K562 (cell line): ENCODE measurements around the gene AGFG2. TPM values are rescaled to one million over a fixed set of nuclear protein-coding genes. Genes with fewer than 3 reads are reported as not detected.

Experiments used
- ATAC-seq: fragments of 200-7000 bp; cut with Tn5 transposase; 3 replicates; pipeline ENCODE4 v1.9.1; 2020; ENCODE audit warnings: moderate library complexity
- BruUV-seq: library from RNA; stranded (reverse); fragments of 400-500 nt; replicated peaks from 2 replicates; lab custom pipeline; 2021; lab: Mats Ljungman, UMichigan
- CTCF ChIA-PET: fragments of 300-600 bp; formaldehyde crosslinking; extraction: SDS; loops from one replicate; lab custom pipeline; 2021; ENCODE audit warnings: low intra/inter-chr PET ratio; lab: Yijun Ruan, JAX
- POLR2A ChIA-PET: fragments of 300-600, 350-650 bp; sonication (Branson Sonifier 250); formaldehyde crosslinking; extraction: SDS; loops from one replicate; lab custom pipeline; 2021; ENCODE audit warnings: antibody characterized with exemption, inconsistent platforms; lab: Yijun Ruan, JAX
- DNase-seq, 4 experiments: peaks; one replicate each; pipeline versions ENCODE4 v3.0.0 to v3.0.0-alpha.2; 2011 to 2018; ENCODE audit warnings: low spot score in 3 of 4, mixed read lengths in 3 of 4; ENCODE audit errors: extremely low read depth in 1 of 4
- FAIRE-seq: peaks from 2 replicates; lab custom pipeline; 2011; peaks lifted over from hg19 to GRCh38; lab: Jason Lieb, UNC
- H2AFZ ChIP-seq: 2 replicates; pipeline ENCODE4 v1.6.0; 2011; ENCODE audit warnings: low read depth, low read length, control low read depth, inconsistent platforms
- H3K27ac ChIP-seq: fragments of 200-600 bp; 3 replicates; pipeline ENCODE4 v1.8.0; 2011; ENCODE audit warnings: low read depth, mild to moderate bottlenecking, control low read depth, inconsistent platforms, low read length, moderate library complexity, mixed read lengths; ENCODE audit errors: extremely low read depth
- H3K27me3 ChIP-seq, 2 experiments: fragments of 300-600 bp in 1 of 2; 2 replicates in 1 of 2; 3 replicates in 1 of 2; pipeline versions ENCODE4 v1.6.0 to v1.8.0; 2011; ENCODE audit warnings: inconsistent platforms in 2 of 2, low read length in 2 of 2, mild to moderate bottlenecking in 1 of 2, mixed read lengths in 1 of 2, moderate library complexity in 1 of 2; ENCODE audit not compliant: control insufficient read depth in 2 of 2, insufficient read depth in 2 of 2
- H3K36me3 ChIP-seq: fragments of 300-600 bp; 3 replicates; pipeline ENCODE4 v1.8.0; 2011; ENCODE audit warnings: mild to moderate bottlenecking, low read length, inconsistent platforms; ENCODE audit not compliant: control insufficient read depth, insufficient read depth
- H3K4me1 ChIP-seq, 2 experiments: fragments of 200-600 bp in 1 of 2; replicated peaks in 1 of 2; 2 replicates in 1 of 2; 3 replicates in 1 of 2; pipeline versions ENCODE4 v1.5.1 to v1.8.0; 2011; ENCODE audit warnings: inconsistent platforms in 2 of 2, low read length in 2 of 2, mild to moderate bottlenecking in 1 of 2, mixed read lengths in 1 of 2, moderate library complexity in 1 of 2; ENCODE audit not compliant: control insufficient read depth in 2 of 2, insufficient read depth in 2 of 2
- H3K4me2 ChIP-seq: 2 replicates; pipeline ENCODE4 v1.6.1; 2011; ENCODE audit warnings: low read length, control low read depth, inconsistent platforms, mixed read lengths; ENCODE audit not compliant: insufficient read depth
- H3K4me3 ChIP-seq: fragments of 200-600 bp; sonication (generic), shearing (Covaris generic); 2 replicates; pipeline ENCODE4 v1.5.1; 2016; ENCODE audit warnings: control low read depth, inconsistent platforms
- H3K79me2 ChIP-seq: fragments of 200-600 bp; 3 replicates; pipeline ENCODE4 v1.8.0; 2011; ENCODE audit warnings: low read length, inconsistent platforms; ENCODE audit not compliant: control insufficient read depth, insufficient read depth
- H3K9ac ChIP-seq, 2 experiments: 2 replicates each; pipeline versions ENCODE4 v1.6.0 to v1.6.1; 2011; ENCODE audit warnings: low read depth in 2 of 2, low read length in 2 of 2, control low read depth in 1 of 2, inconsistent platforms in 1 of 2, mild to moderate bottlenecking in 1 of 2, mixed read lengths in 1 of 2; ENCODE audit not compliant: insufficient read depth in 1 of 2
- H3K9me1 ChIP-seq: one replicate; pipeline ENCODE4 v1.6.0; 2011; ENCODE audit warnings: inconsistent platforms, mild to moderate bottlenecking, low read length, moderate library complexity; ENCODE audit not compliant: control insufficient read depth, insufficient read depth
- H3K9me3 ChIP-seq: replicated peaks from 2 replicates; pipeline ENCODE4 v1.5.1; 2011; ENCODE audit warnings: low read depth, low read length, inconsistent platforms; ENCODE audit not compliant: control insufficient read depth, insufficient read depth
- H4K20me1 ChIP-seq: replicated peaks from 2 replicates; pipeline ENCODE4 v1.6.1; 2011; ENCODE audit warnings: low read length, inconsistent platforms, mixed read lengths; ENCODE audit not compliant: control insufficient read depth, insufficient read depth
- ESRRA ChIP-seq: fragments of 450-650 bp; IDR thresholded peaks from 2 replicates; pipeline ENCODE4 v1.6.1; 2014; ENCODE audit warnings: low read depth, mild to moderate bottlenecking, moderate library complexity, borderline replicate concordance
- NCOA6 ChIP-seq: fragments of 450-650 bp; IDR thresholded peaks from 2 replicates; pipeline ENCODE4 v1.6.1; 2017; ENCODE audit warnings: mild to moderate bottlenecking
- NFRKB ChIP-seq: fragments of 450-650 bp; IDR thresholded peaks from 2 replicates; pipeline ENCODE4 v1.6.1; 2016; ENCODE audit warnings: low read depth
- PHF8 ChIP-seq: fragments of 200-600 bp; sonication (generic); IDR thresholded peaks from 2 replicates; pipeline ENCODE4 v1.6.1; 2012; ENCODE audit warnings: mixed run types, mild to moderate bottlenecking, inconsistent platforms, low read length, moderate library complexity, borderline replicate concordance
- SRSF1 ChIP-seq: fragments of 200-400 bp; formaldehyde crosslinking; IDR thresholded peaks from 2 replicates; pipeline ENCODE4 v1.6.1; 2017; ENCODE audit warnings: mild to moderate bottlenecking, low read depth, low read length, moderate library complexity
- USF1 ChIP-seq: sonication (generic); formaldehyde crosslinking; IDR thresholded peaks from 2 replicates; pipeline ENCODE4 v1.9.0; 2022; ENCODE audit warnings: mild to moderate bottlenecking, missing genetic modification reagents
- XRCC5 ChIP-seq: fragments of 200-400 bp; formaldehyde crosslinking; IDR thresholded peaks from 2 replicates; pipeline ENCODE4 v1.6.1; 2017; ENCODE audit warnings: low read depth, mild to moderate bottlenecking, low read length
- YBX1 ChIP-seq: fragments of 450-650 bp; IDR thresholded peaks from 2 replicates; pipeline ENCODE4 v1.7.1; 2016; ENCODE audit warnings: mild to moderate bottlenecking
- YY1 ChIP-seq, 3 experiments: IDR thresholded peaks; 2 replicates each; pipeline ENCODE4 v1.6.1; 2011; ENCODE audit warnings: low read length in 2 of 3, mild to moderate bottlenecking in 2 of 3, moderate library complexity in 2 of 3, borderline replicate concordance in 1 of 3, control low read depth in 1 of 3, low read depth in 1 of 3; ENCODE audit not compliant: insufficient read depth in 3 of 3, insufficient replicate concordance in 2 of 3, control insufficient read depth in 1 of 3, insufficient read length in 1 of 3; ENCODE audit errors: extremely low read depth in 1 of 3
- ZNF696 ChIP-seq: fragments of 250-450 bp; sonication (Bioruptor Pico); conservative IDR thresholded peaks from 2 replicates; pipeline ENCODE4 v1.4.0; 2020; ENCODE audit warnings: mild to moderate bottlenecking, moderate library complexity
- ZNF766 ChIP-seq: fragments of 200-800 bp; sonication (Bioruptor generic); conservative IDR thresholded peaks from 2 replicates; pipeline ENCODE4 v1.6.1; 2016; ENCODE audit warnings: missing genetic modification characterization, missing compliant biosample characterization
- WGBS: fragments of 100-300 bp; shearing (Covaris generic); methylation state at CpG from one replicate; pipeline ENCODE4 v1.1.6; 2016; ENCODE audit warnings: low coverage, mixed read lengths; ENCODE audit not compliant: insufficient coverage; ENCODE audit errors: missing lambda C conversion rate; 5-methylcytosine and 5-hydroxymethylcytosine counted together
- in situ Hi-C: fragments of 300-500 bp; cut with MboI; formaldehyde crosslinking; loops from 4 replicates; pipeline ENCODE4 v1.15.0; 2018; ENCODE audit warnings: inconsistent platforms, mixed read lengths
- intact Hi-C: fragments of 100-400 bp; cut with micrococcal nuclease; formaldehyde crosslinking; loops from 2 replicates; pipeline ENCODE4 v1.14.2; 2022
- polyA plus RNA-seq, 8 experiments: library from polyadenylated mRNA; depleted of rRNA in 4 of 8; stranded (reverse) in 5 of 8; unstranded in 3 of 8; fragments of >200 nt; fragmentation: Nextera tagmentation in 2 of 8; fragmentation: Illumina TruSeq in 1 of 8; extraction: Ambion mirVana in 2 of 8; extraction: Trizol in 1 of 8; gene quantifications; 2 replicates each; pipeline versions ENCODE4 v1.2.1 to v1.2.3, GENCODE V29; 2011 to 2014; ENCODE audit warnings: inconsistent platforms in 1 of 8, missing spikeins in 1 of 8
- total RNA-seq, 7 experiments: library from RNA; depleted of rRNA in 6 of 7; stranded (reverse); fragments of >200 nt in 6 of 7; fragmentation: Illumina TruSeq in 2 of 7; extraction: Trizol in 2 of 7; gene quantifications; 2 replicates each; pipeline versions ENCODE4 v1.2.1 to v1.2.3, GENCODE V29; 2011 to 2021; ENCODE audit warnings: low replicate concordance in 1 of 7
- TF ChIP-seq, protein P1 (sequence below): fragments of 250-450 bp; sonication (Bioruptor Pico); IDR thresholded peaks from 2 replicates; pipeline ENCODE4 v1.5.0; 2021; ENCODE audit warnings: mild to moderate bottlenecking, moderate library complexity

Gene AGFG2
- total and polyA plus RNA-seq, 9 of the 15 experiments (the other 6 are each of a cell fraction or from before 2014, with no cell fraction given), result 0.31 to 23.1 (median 6.5) TPM

GRCh38 chr7:100591596-100591995, 52.6 kb downstream of the AGFG2 start:
- ChIA-PET CTCF (no interaction called here), POLR2A (interaction anchor here (0.7 to 1.3 kb wide), 2 partner anchors 20 to 29 kb away, joined by 3 to 5 read pairs; partner anchors contain the start of gene MOSPD3)
- in situ Hi-C loops, result no loop called here
- no peaks in the 10 kb centered on the region for H3K9me3 ChIP-seq
- H3K79me2 ChIP-seq, result no peaks in the 10 kb centered on the region; the same call in 2 of the 3 replicates
- no peaks in the 10 kb centered on the region for H3K9me1 ChIP-seq
- H3K4me3 ChIP-seq, result no peak overlapping the region
- no peak overlapping the region for H3K27ac ChIP-seq
- WGBS, result 68% methylated on average over 17 of the region's 17 CpGs
- H3K27me3 ChIP-seq, result no peaks in the 10 kb centered on the region
- ATAC-seq, result no peak
- no peak for FAIRE-seq
- peaks cover 0 to 22% of the 10 kb centered on the region in 2 experiments; a peak in 3 of 5 replicates for H3K4me1 ChIP-seq
- intact Hi-C loops, result no loop called here
- H3K4me2 ChIP-seq, result no peak overlapping the region
- BruUV-seq, result no TSS peak
- H3K36me3 ChIP-seq, result no peaks in the 10 kb centered on the region
- TF ChIP-seq, protein P1, sequence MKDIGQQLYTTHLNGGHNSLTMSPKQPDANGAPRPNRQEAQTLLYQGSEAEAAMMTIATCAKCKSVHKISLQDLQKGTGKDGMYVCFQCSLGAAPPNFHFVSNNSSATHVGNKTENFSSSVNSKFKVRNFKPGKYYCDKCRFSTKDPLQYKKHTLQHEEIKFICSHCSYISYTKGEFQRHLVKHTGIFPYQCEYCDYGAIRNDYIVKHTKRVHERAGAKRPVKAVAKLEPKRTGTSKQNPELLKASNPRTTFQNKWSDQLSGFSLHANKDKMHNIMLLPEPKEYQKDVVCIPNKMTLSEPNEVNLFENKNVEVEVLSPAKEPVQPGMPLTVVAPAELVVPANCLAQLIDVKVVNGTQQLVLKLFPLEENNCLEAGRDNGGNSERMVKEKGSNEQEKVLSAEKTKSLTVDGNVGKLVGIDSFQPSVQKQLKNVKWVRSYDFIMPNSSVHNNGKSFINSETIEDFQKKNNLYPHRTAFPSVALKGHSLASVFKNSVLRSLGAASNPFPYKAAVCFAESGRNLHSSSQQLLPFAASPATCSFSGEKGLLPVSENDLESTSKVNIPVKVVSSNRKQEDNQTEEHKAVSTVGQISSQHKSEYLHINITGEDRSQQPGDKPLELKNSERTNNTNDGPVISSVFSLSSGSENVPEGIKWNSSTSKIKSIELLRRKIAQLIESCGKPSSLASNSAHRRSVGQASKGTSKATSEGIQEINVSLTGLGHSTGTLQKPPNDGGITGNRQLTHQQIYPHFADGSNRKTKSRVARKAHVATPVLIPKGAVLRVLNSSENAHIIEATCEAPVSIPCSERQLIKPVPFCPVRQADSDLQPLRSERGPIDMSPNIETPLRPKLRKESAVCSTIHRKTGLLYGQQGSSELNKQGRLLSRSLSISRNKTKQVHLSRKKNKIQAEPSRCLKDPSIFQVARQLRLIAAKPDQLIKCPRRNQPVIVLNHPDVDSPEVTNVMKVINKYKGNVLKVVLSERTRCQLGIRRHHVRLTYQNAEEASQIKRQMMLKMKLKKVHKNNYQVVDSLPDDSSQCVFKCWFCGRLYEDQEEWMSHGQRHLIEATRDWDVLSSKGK, result no peak
- TF ChIP-seq YBX1, result no peak
- no peak for TF ChIP-seq NFRKB
- no peak for TF ChIP-seq SRSF1
- no peak for TF ChIP-seq YY1 (IDR thresholded peaks at IDR 0.05; ENCODE audit: borderline replicate concordance in 1 of 3, control insufficient read depth in 1 of 3, extremely low read depth in 1 of 3, insufficient read depth in 3 of 3, insufficient read length in 1 of 3, insufficient replicate concordance in 2 of 3, low read depth in 1 of 3, low read length in 2 of 3)
- TF ChIP-seq ESRRA, result no peak
- TF ChIP-seq ZNF696 (CRISPR knock-in tag), result no peak
- TF ChIP-seq USF1 (CRISPR knock-in tag), result no peak
- TF ChIP-seq PHF8, result no peak
- TF ChIP-seq NCOA6, result no peak
- no peak for TF ChIP-seq XRCC5
- TF ChIP-seq ZNF766 (CRISPR knock-in tag), result no peak
- H2AFZ ChIP-seq, result no peak overlapping the region
- no peak for DNase-seq
- no peak overlapping the region for H3K9ac ChIP-seq
- H4K20me1 ChIP-seq, result no peaks in the 10 kb centered on the region
